Loucy (cell line): ENCODE data around the gene FMN1.

Source experiments
- EZH2phosphoT487 ChIP-seq: fragments of 200-600 bp; IDR thresholded peaks from 2 replicates; pipeline ENCODE4 v1.6.1; 2018; ENCODE audit warnings: antibody characterized with exemption, mild to moderate bottlenecking, moderate library complexity, borderline replicate concordance
- TF ChIP-seq, protein P1 (sequence below): fragments of 200-600 bp; sonication (generic); conservative IDR thresholded peaks from 2 replicates; pipeline ENCODE4 v1.5.1; 2014; ENCODE audit warnings: mild to moderate bottlenecking, antibody characterized with exemption, low read length

DNA sequence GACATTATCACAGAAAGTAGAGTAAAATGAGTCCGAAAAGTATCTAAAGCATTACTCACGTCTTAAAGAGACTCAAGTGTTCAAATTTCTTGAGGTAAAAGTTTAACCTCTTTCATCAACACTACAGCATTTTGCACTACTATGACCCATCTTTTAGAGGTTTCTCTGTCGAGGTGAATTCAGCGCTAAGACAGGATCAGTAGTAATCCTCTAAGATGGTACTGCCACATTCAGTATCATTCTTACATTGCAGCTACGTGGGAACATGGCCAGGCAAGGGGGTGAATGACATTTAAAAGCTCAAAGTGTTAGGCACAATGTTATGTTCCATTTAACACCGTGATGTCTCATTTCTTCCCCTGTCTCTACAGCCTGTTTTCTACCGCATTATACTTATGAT, 210.8 kb downstream of the FMN1 start:
- TF ChIP-seq, protein P1, sequence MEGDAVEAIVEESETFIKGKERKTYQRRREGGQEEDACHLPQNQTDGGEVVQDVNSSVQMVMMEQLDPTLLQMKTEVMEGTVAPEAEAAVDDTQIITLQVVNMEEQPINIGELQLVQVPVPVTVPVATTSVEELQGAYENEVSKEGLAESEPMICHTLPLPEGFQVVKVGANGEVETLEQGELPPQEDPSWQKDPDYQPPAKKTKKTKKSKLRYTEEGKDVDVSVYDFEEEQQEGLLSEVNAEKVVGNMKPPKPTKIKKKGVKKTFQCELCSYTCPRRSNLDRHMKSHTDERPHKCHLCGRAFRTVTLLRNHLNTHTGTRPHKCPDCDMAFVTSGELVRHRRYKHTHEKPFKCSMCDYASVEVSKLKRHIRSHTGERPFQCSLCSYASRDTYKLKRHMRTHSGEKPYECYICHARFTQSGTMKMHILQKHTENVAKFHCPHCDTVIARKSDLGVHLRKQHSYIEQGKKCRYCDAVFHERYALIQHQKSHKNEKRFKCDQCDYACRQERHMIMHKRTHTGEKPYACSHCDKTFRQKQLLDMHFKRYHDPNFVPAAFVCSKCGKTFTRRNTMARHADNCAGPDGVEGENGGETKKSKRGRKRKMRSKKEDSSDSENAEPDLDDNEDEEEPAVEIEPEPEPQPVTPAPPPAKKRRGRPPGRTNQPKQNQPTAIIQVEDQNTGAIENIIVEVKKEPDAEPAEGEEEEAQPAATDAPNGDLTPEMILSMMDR, result no peak
- no peak for TF ChIP-seq EZH2phosphoT487
